Kidney (tissue), 14 donors: ENCODE results near the gene GPC6. TPM values are rescaled to one million over a fixed set of nuclear protein-coding genes. Genes with fewer than 3 reads are reported as not detected.
A peak's percentile ranks its signal among the peaks of the same experiment; 100 is the strongest.

Experiments used
- DNase-seq, 5 donors: peaks; one replicate each; pipeline ENCODE4 v3.0.0-alpha.2; 2013 to 2020
- FAIRE-seq: peaks from 2 replicates; lab custom pipeline; 2012; peaks lifted over from hg19 to GRCh38; lab: Jason Lieb, UNC
- H3K27ac ChIP-seq, 2 donors: one replicate each; pipeline ENCODE4 v1.7.0; 2013; ENCODE audit warnings: low read depth in 2 of 2, low read length in 2 of 2, inconsistent platforms in 1 of 2
- H3K27me3 ChIP-seq: one replicate; pipeline ENCODE4 v1.7.1; 2013; ENCODE audit warnings: low read length, inconsistent platforms; ENCODE audit not compliant: control insufficient read depth, insufficient read depth
- H3K36me3 ChIP-seq, 3 donors: one replicate each; pipeline versions ENCODE4 v1.7.0 to v1.7.1; 2013; ENCODE audit warnings: low read length in 3 of 3, control low read depth in 1 of 3, inconsistent platforms in 1 of 3; ENCODE audit not compliant: insufficient read depth in 3 of 3, control insufficient read depth in 2 of 3
- H3K4me1 ChIP-seq, 3 donors: one replicate each; pipeline versions ENCODE4 v1.7.0 to v1.7.1; 2013; ENCODE audit warnings: low read length in 3 of 3, inconsistent platforms in 1 of 3, low read depth in 1 of 3; ENCODE audit not compliant: control insufficient read depth in 2 of 3, insufficient read depth in 2 of 3
- H3K4me3 ChIP-seq, 3 donors: one replicate each; pipeline versions ENCODE4 v1.7.0 to v1.8.1; 2013; ENCODE audit warnings: low read length in 3 of 3, control low read depth in 1 of 3, inconsistent platforms in 1 of 3
- H3K9ac ChIP-seq, 3 donors: one replicate each; pipeline versions ENCODE4 v1.7.0 to v1.7.1; 2013; ENCODE audit warnings: low read length in 3 of 3, control low read depth in 1 of 3, inconsistent platforms in 1 of 3
- H3K9me3 ChIP-seq, 3 donors: one replicate each; pipeline versions ENCODE4 v1.7.0 to v1.7.1; 2013; ENCODE audit warnings: low read length in 3 of 3, control low read depth in 1 of 3, inconsistent platforms in 1 of 3; ENCODE audit not compliant: control insufficient read depth in 2 of 3, insufficient read depth in 1 of 3
- intact Hi-C: fragments of 100-400 bp; cut with DNase I; formaldehyde crosslinking; loops from one replicate; pipeline ENCODE4 v1.11.1; 2022
- polyA plus RNA-seq: library from polyadenylated mRNA; stranded (reverse); fragments of 350-450 nt; fragmentation: Illumina TruSeq; extraction: RNeasy Lipid Tissue Mini Kit (QIAGEN cat#74804); gene quantifications from one replicate; pipeline ENCODE4 v1.2.3, GENCODE V29; 2014; ENCODE audit warnings: low read depth, low replicate concordance; ENCODE audit not compliant: insufficient read depth
- total RNA-seq: library from RNA; stranded (reverse); fragmentation: NEBNext Ultra II Directional; extraction: Animal tissue kit (Norgen Biotek cat#: 25700); gene quantifications from one replicate; pipeline ENCODE4 v1.2.1, GENCODE V29; 2021
- TF ChIP-seq, protein P1 (sequence below): IDR thresholded peaks from 3 replicates; pipeline ENCODE4 v1.5.1; 2012; ENCODE audit warnings: mild to moderate bottlenecking, moderate library complexity, borderline replicate concordance; ENCODE audit not compliant: insufficient read depth; ENCODE audit errors: extremely low read depth
- donor health status: control.
- donor health status: control.
- donor health status: control.
- donor health status: control.
- donor health status: control.
- donor health status: DM: yes; HTN: yes; CAD: no.
- donor health status: Normal renal cell carcinoma (clear cell type).

Gene GPC6
- total and polyA plus RNA-seq, 2 donors from 2014 or later, result 6.2 to 15.5 TPM

- intact Hi-C loops, result no loop called here
- H3K4me3 ChIP-seq, result peak overlapping the region in 2 of 3 donors; percentile 56 to 87
- DNase-seq, result peak in 1 of 5 donors; percentile 57
- H3K4me1 ChIP-seq, result peaks cover 0 to 2% (median 0%) of the 10 kb centered on the region in 3 donors
- no peak for FAIRE-seq
- TF ChIP-seq, protein P1, sequence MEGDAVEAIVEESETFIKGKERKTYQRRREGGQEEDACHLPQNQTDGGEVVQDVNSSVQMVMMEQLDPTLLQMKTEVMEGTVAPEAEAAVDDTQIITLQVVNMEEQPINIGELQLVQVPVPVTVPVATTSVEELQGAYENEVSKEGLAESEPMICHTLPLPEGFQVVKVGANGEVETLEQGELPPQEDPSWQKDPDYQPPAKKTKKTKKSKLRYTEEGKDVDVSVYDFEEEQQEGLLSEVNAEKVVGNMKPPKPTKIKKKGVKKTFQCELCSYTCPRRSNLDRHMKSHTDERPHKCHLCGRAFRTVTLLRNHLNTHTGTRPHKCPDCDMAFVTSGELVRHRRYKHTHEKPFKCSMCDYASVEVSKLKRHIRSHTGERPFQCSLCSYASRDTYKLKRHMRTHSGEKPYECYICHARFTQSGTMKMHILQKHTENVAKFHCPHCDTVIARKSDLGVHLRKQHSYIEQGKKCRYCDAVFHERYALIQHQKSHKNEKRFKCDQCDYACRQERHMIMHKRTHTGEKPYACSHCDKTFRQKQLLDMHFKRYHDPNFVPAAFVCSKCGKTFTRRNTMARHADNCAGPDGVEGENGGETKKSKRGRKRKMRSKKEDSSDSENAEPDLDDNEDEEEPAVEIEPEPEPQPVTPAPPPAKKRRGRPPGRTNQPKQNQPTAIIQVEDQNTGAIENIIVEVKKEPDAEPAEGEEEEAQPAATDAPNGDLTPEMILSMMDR, result no peak
- no peak overlapping the region for H3K9ac ChIP-seq
- H3K9me3 ChIP-seq, result peaks cover 0 to 9% (median 5%) of the 10 kb centered on the region in 3 donors
- no peak overlapping the region for H3K27ac ChIP-seq
- H3K27me3 ChIP-seq, result no peaks in the 10 kb centered on the region
- no peaks in the 10 kb centered on the region for H3K36me3 ChIP-seq
These were observed 16.9 kb downstream of the GPC6 start for GRCh38 chr13:93243375-93244063.

DNA sequence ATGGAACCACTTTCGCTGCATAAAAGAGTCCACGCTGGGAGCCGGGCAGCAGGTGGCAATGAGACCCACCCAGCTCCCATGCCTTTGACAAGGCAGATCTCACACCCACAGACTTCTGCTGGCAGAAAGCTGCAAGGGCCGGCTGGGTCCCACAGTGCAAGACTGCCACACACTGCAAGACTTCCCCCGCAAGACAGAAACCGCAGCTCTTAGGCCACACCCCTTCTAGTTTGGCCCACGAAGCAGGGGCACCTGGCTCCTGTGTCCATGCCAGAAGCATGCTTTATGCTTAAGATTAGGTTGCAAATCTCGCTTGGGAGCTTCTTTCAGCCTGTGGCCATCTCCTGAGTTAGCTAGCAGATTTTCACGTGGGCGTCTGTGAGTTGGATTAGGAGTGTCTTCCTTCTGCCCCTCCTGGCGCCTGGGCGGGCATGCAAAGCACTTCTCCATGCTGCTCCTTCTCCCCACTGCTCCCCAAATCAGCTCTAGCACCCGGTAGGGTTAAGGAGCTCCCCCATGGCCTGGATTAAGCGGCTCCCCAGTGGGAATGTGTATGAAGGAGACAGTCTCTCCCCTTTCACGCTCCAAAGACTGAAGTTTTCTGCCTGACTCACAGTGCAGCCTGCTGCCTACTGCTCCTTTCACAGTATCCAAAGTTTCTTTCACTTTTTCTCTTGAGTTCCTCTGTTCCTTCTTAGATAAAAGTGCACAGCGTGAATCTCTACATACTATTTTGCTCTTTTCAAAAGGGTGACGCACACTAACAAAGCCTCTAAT is 17.7 kb downstream of the GPC6 start:
- Histone ChIP-seq H3K36me3 (no peaks in the 10 kb centered on the region), H3K27ac (peak overlapping the region; percentile 10 to 59), H3K9me3 (peaks cover 0 to 1% (median 0%) of the 10 kb centered on the region in 3 donors), H3K4me3 (peak overlapping the region in 2 of 3 donors; percentile 56 to 87), H3K4me1 (peaks cover 0 to 6% (median 0%) of the 10 kb centered on the region in 3 donors), H3K9ac (peak overlapping the region in 2 of 3 donors; percentile 39 to 49), H3K27me3 (no peaks in the 10 kb centered on the region)
- DNase-seq (peak in 3 of 5 donors; percentile 25 to 46 (median 43)), FAIRE-seq (no peak)
- intact Hi-C loops, result no loop called here
- TF ChIP-seq, protein P1, result no peak

GRCh38 chr13:93244918-93245280 is 18.3 kb downstream of the GPC6 start:
- TF ChIP-seq, protein P1, result no peak
- DNase-seq (no peak), FAIRE-seq (peak; percentile 25)
- intact Hi-C loops, result no loop called here
- H3K4me1 ChIP-seq, result peaks cover 0 to 6% (median 0%) of the 10 kb centered on the region in 3 donors
- peak overlapping the region in 2 of 3 donors; percentile 56 to 87 for H3K4me3 ChIP-seq
- no peak overlapping the region for H3K9ac ChIP-seq
- peak overlapping the region in 1 of 2 donors; percentile 59 for H3K27ac ChIP-seq
- H3K27me3 ChIP-seq, result no peaks in the 10 kb centered on the region
- no peaks in the 10 kb centered on the region for H3K9me3 ChIP-seq
- H3K36me3 ChIP-seq, result no peaks in the 10 kb centered on the region
